ENCODE data around the gene DAZAP1. TPM values are rescaled to one million over a fixed set of nuclear protein-coding genes. Genes with fewer than 3 reads are reported as not detected.

The DAZAP1 gene
- total RNA-seq, 1 experiment from 2014 or later, result 43.9 TPM

DNA sequence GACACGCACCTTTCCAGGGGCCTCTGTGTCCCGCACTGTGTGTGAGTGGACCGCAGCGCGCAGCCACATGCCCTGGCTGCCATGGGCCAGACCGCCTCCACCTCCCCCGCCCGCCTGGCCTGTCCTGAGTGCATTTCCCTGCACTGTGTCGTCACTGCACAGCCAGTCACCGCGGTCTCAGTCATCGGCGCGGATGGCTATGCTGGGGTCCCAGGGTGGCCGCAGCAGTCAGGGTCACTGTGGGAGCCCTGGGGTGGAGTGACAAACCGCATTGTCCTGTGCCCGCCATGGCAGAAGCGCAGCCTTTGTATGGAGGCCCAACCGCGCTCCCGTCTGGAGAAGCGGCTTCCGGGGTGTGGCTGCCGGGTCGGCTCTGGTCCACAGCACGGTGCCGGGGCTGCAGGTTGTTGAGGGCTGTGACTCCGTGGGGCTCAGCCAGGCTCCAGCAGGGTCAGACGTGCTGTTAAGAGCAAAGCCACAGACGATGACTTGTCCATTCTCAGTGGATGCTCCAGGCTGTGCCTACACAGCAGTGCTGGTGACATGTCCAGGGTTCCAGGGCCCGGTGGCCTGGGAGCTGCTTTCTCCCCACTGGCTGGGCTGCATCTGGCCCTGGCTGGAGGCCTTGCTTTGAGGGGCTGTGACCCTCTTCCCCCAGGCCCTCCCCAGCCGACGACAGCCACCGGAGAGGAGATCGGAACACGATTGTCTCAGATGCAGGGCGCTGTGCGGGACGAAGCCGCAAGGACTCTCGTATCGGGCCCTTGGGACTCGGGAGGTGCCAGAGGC lies 30.0 kb upstream of the DAZAP1 start:
- no peak for DNase-seq (ENCODE audit: low read depth)

GRCh38 chr19:1377965-1378785 lies 29.2 kb upstream of the DAZAP1 start:
- DNase-seq (ENCODE audit: low read depth), result no peak

DNA sequence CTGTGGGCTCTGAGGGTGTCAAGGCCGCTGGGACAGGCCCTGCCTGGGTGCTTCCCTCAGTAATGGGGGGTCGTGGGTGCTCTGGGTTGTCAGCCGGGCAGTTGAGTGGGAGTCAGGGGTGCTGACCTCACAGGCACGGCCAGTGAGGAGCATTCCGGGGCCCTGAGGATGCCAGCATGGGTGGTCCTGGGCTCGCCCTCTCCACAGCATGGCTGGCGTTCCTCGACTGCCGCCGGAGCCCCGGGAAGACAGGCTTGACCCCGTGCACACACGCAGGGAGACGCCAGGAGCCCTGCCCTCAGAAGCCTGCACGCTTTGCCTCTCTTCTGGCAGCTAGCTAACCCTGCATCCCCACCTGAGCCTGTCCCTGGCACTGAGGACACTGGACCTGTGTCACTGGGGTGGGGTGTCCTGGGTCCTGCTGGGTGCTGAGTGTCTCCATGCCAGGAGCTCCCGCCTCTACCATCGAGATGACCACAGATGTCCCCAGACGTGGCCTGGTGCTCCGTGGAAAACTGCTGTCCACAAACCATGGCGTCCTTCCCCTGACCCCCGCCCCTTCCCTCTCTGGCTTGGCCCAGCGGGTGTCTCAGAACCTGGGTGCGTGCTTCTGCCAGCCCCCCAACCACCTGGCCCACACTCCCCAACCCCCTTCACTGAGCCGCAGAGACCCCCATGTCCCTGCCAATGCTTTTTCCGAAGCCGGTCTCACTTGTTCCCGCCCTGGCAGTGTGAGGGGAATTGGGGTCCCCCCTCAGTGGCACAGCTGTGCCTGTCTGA lies 28.1 kb upstream of the DAZAP1 start:
- DNase-seq (ENCODE audit: low read depth), result no peak

GRCh38 chr19:1379961-1380489 lies 27.4 kb upstream of the DAZAP1 start:
- DNase-seq (ENCODE audit: low read depth), result peak; percentile 38

DNA sequence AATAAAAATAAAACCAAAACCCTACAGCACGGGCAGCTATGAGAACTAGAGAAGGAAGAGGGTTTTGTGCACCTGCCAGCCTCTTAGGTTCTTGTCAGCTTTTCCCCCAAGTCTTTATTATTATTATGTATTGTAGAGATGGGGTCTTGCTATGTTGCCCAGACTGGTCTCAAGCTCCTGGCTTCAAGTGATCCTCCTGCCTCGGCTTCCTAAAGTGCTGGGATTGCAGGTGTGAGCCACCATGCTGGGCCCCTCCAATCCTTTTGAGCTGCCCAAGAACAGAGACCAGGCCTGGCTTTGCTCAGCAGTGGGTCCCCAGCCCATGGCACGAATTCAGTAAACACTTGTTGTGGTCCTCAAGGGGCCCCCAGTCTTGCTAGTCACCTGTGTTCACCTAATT lies 25.1 kb upstream of the DAZAP1 start:
- DNase-seq (ENCODE audit: low read depth), result no peak

GRCh38 chr19:1383017-1383311 lies 24.4 kb upstream of the DAZAP1 start:
- no peak for DNase-seq (ENCODE audit: low read depth)

- DNase-seq (ENCODE audit: low read depth), result peak; percentile 89
These were observed 23.9 kb upstream of the DAZAP1 start, which contains the start of gene NDUFS7 for GRCh38 chr19:1383312-1384084. TSS of gene NDUFS7 (plus strand) at chr19:1383907. CDS start at chr19:1383927, 20 bp downstream.

GRCh38 chr19:1384085-1384462 lies 23.3 kb upstream of the DAZAP1 start:
- no peak for DNase-seq (ENCODE audit: low read depth)

DNA sequence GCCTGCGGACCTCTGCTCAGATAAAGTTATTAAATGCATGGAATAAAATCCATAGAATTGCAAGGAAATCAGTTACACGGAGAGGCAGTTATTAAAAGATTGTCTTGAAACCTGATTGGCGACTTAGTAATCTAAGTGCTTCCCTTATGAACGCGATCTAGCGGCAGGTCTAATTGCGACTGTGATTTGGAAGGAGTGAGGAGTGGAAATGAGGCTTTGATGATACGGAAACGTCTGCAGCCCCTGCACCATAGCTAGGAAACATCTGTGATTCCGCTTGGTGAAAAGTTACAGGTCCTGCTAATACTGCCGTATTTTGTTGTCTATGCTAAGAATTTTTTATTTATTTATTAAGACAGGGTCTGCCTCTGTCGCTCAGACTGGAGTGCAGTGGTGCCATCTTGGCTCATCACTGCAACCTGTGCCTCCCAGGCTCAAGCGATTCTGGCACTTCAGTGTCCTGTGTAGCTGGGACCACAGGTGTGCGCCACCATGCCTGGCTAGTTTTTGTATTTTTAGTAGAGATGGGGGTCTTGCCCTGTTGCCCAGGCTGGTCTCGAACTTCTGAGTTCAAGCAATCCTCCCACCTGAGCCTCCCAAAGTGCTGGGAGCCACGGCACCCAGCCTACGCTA lies 22.8 kb upstream of the DAZAP1 start:
- no peak for DNase-seq (ENCODE audit: low read depth)

- DNase-seq (ENCODE audit: low read depth), result no peak
These were observed 21.6 kb upstream of the DAZAP1 start for GRCh38 chr19:1385816-1386215.

DNA sequence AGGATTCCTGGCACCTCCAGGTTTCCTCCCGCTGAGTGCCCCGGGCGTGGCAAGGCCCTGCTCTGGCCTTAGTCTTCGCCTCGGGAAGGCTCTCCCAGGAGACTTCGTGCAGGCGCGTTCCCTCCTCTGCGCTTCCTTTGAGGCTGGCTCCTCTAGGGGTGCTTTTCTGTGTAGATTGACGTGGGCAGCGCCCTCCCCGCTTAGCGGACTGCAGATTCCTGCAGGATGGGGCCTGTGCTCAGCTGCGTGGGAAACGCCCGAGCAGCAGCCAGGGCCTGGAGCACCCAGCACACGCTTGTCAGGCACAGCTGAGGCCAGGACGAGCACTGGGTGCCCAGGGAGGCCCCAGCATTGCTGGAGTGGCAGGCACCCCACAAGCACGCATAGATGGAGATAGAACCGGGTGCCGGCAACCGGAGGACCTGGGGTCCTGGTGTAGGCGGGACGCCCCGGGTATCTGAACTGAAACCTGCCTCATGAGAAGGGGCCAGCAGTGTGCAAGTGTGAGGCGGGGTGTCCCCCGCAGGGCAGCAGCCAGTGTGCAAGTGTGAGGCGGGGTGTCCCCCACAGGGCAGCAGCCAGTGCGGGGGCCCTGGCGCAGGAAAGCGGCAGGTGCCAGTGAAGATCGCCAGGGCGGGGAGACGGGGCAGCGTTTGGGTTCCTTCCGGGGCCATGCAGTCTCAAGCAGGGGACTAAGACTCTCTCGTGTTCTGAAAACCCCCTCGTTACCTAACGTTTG lies 20.3 kb upstream of the DAZAP1 start:
- no peak for DNase-seq (ENCODE audit: low read depth)

- no peak for DNase-seq (ENCODE audit: low read depth)
These were observed 19.4 kb upstream of the DAZAP1 start for GRCh38 chr19:1387684-1388636.

DNA sequence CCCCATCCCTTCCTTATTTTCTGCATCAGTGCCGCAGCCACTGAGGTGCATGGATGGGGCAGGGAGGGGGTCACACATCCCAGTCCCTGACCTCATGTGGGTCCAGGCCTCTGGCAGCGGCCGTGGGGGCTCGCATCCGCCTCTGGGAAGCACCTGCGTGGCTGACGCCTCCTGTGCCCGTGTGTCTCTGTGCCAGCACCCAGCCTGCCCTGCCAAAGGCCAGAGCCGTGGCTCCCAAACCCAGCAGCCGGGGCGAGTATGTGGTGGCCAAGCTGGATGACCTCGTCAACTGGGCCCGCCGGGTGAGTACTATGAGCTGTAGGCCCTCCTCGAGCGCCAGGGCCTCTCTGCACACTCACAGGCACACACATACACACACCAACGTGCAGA lies 18.8 kb upstream of the DAZAP1 start:
- no peak for DNase-seq (ENCODE audit: low read depth)

GRCh38 chr19:1389033-1389940 lies 18.1 kb upstream of the DAZAP1 start:
- no peak for DNase-seq (ENCODE audit: low read depth)

DNA sequence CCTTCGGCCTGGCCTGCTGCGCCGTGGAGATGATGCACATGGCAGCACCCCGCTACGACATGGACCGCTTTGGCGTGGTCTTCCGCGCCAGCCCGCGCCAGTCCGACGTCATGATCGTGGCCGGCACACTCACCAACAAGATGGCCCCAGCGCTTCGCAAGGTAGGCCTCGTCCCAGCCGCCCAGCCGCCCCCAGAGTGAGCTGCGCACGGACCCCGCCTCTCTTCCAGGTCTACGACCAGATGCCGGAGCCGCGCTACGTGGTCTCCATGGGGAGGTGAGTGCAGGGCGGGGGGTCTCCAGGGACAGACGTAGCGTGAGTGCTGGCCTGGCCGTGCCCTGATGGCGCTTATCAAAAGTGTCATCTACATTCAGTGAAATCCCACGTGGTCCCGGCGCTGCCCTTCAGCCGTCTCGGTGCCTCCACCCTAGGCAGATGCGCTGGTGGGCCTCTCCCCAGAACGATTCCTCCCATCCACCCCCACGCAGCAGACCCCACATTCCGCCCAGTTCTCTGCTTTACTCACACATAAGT lies 16.4 kb upstream of the DAZAP1 start:
- no peak for DNase-seq (ENCODE audit: low read depth)

DNA sequence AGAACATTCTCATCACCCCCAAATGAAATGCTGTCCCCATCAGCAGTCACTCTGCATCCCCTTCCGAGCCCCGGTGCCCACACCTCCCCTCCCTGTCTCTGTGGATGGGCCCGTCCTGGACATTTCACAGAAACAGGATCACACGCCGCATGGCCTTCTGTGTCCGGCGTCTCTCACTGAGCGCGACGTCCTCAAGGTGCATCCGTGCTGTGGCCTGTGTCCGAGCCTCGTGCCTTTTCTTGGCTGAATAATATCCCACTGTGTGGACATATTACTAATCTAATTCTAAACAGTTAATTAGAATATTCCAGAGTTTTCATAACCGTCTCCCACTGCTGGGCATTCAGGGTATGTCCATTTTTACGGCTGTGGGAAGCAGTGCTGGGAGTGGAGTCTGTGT lies 15.0 kb upstream of the DAZAP1 start:
- no peak for DNase-seq (ENCODE audit: low read depth)

DNA sequence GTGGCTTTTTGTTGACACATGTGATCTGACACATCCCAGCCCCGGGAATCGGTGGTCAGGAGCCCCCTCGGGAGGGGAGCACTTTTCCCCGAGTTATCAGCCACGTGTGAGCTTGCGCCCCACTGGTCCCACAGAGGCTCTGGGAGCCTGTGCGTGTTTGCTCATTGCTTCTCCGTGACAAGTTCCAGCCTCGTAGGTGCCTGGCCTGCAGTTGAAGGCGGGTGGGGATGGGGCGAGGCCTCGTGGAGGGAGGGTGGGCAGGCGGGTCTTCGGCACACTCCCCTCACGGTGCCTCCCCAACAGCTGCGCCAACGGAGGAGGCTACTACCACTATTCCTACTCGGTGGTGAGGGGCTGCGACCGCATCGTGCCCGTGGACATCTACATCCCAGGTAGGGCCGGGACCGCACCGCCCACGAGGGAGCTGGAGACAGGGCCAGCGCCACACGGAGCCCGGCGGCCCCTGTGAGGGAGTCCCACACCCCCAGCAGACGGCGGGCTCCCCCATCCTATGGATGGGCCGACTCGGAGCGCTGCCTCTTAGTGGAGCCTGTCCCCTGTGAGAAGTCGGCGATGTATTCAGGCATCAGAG lies 14.4 kb upstream of the DAZAP1 start:
- no peak for DNase-seq (ENCODE audit: low read depth)

Measured in RPMI7951 (cell line).